GM19099 (cell line): ENCODE data around the gene MLEC.

Source experiments
- POLR2A ChIP-seq: IDR thresholded peaks from 3 replicates; pipeline ENCODE4 v1.6.1; 2011; ENCODE audit warnings: low read depth; ENCODE audit not compliant: insufficient read length; ENCODE audit errors: extremely low read depth

MLEC gene

DNA sequence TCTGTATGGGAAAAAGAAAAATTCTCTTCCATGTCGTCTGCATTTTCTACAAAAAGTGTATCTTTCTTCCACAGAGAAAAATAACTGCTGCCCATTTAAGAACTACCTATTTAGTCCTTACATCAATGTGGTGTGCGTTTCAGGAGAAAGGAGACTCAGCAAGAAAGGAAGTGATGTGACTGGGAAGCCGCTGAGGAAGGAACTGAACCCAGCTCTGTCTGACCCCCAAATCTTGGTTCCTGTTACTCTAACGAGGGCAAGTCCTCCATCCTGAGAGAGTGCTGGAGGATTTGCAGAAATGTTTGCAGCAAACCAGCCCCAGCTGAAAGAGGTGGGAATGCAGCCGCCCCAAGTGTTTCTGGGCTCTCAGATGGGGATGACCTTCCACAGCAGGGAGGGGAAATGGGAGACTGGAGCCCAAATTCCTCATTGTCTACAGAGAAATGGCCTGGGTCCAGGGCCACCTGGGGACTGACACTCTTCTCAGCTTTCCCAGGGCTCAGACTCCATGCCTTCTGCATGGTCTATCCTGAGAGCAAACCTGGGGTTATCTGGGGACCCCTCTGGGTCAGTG is 6.7 kb upstream of the MLEC start:
- TF ChIP-seq POLR2A, result no peak

DNA sequence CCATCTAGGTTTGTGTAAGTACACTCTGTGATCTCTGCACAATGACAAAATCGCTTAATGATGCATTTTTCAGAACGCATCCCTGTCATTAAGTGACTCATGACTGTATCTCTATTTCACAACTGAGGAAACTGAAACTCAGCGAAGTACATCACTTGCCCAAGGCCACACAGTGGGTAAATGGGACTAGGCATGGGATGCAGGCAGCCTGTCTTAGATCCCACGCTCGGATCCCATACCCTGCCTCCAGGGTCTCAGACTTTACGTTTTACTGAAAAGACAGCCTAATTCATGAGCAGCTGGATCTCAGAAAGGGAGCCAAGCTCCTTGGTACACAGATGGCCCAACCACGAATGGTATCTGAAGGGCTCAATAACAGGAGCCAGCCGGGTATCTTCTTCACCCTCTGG is 2.4 kb upstream of the MLEC start:
- TF ChIP-seq POLR2A, result no peak

DNA sequence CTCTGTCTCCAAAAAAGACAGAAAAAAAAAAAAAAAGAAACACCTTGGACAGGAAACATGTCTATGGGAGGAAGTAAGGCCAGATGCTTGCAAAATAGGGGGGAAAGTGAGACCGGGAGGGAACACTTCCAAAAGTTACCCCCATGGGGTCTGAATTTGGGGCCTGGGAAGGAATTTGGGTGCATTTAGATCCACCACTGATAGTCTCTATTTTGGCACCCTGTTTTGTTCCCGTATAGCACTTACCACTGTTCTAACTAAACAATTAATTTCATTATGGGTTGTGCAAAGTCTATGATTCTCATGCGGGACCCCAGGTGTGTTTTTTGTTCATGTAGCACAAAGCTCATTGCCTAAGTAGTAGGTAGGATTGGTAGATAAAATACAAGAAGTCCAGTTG is 1.4 kb upstream of the MLEC start:
- no peak for TF ChIP-seq POLR2A

DNA sequence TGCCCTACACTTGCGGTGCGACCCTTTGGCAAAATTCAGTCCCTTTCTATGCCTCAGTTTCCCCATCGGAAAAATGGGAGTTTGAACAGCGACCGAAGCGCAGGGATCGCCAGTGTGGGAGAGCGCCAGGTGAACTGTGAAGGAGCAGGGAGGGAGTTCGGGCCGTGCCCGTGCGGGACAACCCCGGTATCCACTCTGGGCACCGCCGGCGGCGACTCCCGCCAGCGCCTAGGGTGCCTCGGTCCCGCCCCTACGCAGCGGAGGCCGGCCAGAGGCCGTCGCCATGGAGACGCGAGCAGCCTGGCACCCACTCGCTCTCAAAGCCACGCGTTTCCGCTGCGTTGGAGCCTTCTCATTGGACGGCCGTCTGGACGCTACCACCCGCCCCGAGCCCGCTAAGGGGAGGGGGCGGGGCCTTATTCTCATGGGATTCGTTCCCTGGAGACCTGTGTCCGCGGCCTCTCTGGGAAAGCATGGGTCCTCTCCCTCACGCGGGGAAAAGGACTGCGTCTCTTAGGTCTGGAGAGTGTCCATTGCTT is 729 bp upstream of the MLEC start:
- TF ChIP-seq POLR2A, result peak; percentile 75

DNA sequence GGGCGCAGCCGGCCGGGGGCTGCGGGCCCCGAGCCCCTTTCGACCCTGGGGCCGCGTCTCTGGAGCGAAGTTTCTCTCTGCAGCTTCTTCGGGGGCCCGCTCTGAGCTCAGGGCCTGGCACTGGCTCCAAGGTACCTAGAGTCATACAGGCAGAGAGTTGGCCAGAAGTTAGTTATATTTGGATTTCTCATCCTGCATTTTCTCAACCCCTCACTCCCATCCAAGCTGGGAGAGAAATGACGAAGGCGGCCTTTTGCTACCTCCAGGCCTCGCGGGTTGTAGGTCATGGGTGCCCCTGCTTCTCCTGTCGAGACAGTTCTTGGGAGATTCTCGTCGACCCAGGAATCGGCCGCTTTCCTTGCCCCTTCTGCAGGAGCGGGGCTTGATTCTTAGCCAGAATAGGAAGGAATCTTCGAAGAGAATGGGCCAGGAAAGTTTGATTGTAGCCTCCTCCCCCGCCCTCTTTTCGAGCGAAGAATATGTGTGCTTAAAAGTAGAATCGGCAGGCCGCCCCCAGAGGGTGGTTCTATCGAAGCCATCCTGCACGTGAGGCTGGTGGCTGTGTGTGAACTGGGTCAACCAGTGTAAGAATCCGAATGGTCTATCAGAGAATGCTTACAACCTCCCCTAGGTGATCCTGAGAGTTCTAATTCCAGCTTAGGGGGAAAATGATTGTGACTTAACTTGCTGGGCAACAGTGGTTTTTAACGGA is 785 bp downstream of the MLEC start:
- no peak for TF ChIP-seq POLR2A

DNA sequence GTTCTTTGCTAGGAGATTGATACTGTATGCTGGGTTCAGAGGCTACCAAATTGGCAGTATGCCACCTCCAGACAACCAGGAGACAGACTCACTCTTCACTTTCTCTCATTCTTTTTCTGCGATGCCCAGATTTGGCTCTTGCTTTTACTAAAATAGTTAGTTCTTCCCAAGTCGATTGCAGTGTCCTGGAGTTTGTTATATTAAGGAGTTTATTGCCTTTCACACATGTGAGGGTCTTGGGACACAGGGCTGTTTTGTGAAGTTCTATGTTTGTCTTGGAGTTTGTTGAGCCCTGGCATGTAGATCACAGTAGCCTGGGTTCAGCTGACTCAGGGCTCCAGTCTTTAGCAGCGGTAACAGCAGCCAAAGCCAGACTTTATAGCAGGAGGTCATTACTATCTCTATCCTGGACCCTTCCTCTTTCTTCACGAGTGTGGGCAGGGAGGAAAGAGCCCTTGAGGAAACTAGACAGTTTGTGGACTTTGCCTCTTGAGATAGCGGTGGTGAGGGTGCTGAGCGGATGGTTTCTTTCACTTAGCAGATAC is 1.6 kb downstream of the MLEC start:
- TF ChIP-seq POLR2A, result no peak

DNA sequence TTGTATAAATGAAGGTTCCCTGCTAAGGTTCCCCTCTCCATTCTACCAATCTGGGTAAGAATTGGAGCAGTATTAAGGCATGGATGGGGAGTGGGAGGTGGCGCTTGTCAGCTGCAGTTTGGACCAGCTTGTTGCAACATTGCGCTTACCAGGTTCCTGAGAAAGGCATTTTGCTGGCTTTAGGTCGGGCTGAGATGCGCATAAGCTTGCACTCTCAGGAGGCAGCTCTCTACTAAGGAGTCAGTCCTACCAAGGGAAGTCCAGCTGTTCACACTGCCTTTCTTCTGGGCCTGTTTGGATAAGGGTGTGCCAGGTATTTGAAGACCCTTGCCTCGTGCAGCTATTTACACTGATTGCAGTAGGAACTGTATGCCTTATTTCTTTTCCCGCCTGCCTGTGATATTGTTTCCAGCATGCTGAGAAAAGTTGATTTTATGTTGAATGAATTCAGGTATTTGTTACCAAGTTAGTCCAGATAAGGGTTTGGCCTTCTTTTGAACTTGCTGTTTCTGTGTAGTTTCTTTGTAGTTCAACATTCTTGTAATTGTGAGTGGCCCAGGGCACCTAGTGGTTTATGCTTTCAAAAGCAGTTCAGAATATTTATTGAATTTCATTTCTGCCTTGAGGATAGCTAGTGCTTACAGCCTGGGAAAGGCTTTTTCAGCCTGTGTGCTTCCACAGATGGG is 2.6 kb downstream of the MLEC start:
- TF ChIP-seq POLR2A, result no peak

DNA sequence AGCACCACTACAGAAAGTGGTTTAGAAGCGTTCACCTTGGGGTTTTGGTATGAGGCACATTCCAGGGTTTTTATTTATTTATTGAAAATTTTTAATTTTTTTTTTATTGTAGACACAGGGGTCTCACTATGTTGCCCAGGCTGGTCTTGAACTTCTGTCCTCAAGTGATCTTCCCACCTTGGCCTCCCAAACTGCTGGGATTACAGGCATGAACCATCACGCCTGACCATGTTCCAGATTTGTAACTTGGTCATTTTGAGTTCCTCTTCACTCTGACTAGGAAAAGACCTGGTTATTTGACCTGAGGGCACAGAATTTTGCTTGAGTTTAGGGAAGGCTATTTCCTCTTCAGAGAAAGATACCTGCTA is 3.1 kb downstream of the MLEC start:
- no peak for TF ChIP-seq POLR2A

DNA sequence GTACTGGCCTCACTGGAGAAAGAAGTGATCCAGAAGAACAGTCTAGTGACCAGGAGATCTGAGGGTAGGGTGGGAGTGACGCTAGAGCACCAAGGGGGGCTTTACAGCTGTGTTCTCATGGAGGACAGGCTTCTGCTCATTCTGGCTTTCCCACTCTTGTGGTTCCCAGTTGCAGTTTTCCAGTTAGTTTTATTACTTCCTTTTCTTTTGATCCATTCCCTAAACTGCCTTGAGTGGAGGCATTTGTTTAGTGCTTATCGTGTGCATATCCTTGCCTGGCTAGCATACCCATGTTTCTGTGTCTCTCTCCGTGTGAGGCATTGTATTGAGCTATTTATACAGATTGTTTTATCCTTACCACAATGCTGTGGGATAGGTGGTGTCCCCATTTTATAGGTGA is 4.0 kb downstream of the MLEC start:
- no peak for TF ChIP-seq POLR2A

DNA sequence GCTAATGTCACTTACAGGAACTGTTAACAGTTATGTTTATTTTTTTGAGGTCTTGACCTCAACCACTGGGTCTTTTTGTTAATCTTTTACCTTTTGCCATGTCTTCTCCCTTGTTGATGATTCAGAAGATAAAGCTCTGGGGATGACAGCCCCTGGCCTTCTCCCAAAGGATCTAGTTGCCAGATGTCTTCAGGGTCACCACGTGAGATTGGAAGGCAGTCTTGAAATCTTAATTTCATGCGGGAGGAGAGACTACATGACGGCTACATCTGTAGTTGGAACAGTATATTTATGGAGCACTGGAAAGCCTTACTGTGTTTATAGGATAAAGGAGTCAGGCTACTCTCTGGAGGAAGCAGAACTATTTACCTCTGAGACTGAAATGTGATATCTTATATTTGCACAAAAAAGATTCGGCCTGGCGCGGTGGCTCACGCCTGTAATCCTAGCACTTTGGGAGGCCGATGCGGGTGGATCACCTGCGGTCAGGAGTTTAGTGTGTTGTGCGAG is 5.6 kb downstream of the MLEC start:
- no peak for TF ChIP-seq POLR2A

DNA sequence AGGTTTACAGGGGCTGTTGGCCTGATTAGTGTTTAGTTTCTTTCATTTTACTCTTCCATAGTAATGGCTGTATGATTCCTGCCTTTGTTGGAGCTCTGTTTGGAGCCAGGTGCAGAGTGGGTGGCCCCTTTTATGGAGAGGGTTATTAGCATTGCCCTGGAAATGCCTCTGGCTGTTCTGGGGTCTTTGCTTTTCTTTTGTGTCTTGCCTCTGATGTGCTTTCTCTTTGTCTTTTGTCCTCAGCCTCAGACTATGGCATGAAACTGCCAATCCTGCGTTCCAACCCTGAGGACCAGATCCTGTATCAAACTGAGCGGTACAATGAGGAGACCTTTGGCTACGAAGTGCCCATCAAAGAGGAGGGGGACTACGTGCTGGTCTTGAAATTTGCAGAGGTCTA is 6.9 kb downstream of the MLEC start:
- TF ChIP-seq POLR2A, result no peak

DNA sequence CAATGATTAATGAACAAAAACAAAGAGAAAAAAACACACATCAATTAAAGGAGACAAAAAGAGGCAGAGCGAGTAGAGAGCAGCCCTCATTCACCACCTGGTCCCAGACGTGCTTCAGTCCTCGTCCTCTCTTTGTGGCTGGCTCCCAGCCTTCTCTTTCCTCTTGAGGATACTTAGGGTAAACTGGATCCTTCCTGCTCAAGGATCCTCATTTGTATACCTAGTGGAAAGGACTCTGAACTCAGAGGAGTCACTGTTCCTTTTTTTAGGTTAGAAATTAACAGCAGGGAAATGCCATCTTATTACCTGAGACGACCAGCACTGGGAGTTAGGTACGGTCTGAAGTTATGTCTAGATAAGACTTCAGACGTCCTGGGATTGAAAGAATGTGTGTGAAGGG is 9.7 kb downstream of the MLEC start:
- no peak for TF ChIP-seq POLR2A

DNA sequence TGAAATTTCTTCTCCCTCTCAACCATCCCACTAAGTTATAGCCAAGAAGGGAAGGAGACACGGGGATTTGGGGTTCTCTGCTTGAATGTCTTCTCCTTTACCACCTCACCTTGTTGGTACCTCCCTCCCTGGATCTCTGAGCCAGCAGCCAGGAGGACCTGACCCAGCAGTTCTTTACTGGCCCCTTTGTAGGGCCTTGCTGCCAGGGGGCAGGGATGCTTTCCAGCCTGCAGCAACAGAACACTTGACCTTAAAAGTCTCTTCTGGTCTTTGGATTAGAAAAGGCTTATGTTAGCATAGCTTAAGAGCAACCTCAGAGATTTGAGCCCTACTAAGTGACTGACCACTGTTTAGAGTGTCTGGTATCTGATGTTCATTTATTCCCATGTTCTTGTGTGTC is 10.4 kb downstream of the MLEC start:
- no peak for TF ChIP-seq POLR2A

DNA sequence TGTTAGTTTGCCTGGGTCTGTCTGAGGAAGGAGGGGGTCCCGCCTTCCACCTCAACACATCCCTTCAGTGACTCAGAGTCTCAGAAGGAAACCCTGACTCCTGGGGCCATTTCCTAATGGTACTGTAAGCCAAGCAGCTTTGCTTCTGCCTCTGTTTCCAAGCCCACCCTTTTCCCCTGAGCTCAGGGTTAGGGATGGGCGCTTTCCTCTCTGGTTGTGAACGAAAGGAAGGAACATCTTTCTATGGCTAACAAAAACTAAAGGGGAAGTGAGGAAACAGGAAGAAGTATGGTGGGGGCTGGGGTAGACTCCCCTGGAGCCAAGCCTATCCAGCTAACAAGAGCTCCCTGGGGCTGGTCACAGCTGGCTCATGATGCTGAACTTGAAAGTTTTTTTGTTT is 11.7 kb downstream of the MLEC start:
- no peak for TF ChIP-seq POLR2A

DNA sequence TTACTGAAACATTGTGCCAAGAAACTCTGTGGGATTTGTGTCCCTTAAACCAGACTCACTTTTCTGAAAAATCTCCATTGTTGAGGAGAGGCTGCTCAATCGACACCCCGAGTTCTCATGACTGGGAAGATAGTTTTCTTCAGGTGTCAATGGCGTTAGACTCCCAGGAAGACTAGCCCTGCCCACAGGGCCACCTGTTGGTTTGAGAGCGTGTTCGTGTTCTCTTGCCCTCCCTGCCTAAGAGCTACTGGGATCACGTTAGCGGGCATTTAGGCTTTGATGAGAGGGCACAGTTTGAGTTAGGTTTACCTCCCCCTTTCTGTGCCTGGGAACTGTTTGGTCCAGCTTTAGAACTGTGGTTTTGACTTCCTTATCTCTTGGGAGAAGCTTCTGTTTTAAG is 12.6 kb downstream of the MLEC start:
- TF ChIP-seq POLR2A, result no peak

DNA sequence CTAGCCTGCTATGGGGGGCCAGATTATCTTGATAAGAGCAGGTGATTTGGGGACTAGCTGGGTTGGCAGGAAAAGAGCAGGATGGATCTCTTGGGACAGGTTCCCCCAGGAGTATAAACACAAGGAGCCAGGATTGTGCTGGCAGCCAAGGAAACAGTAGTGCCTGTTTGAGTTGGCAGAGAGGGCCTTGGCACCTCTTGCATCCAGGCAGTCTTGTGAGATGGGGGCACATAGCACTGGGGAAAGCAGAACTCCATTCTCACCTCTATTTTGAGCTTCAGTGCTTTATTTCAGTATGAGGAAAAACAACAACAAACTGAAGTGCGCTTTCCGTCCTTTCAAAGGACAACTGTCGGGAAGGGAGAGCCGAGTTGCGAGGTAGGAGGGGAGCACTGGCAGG is 13.9 kb downstream of the MLEC start:
- TF ChIP-seq POLR2A, result no peak
